PFSK-1 (cell line): ENCODE measurements around the gene SETX.

Source experiments
- POLR2AphosphoS5 ChIP-seq: IDR thresholded peaks from 2 replicates; pipeline ENCODE4 v1.6.1; 2012; ENCODE audit warnings: low read depth, mild to moderate bottlenecking, control low read depth, low read length, moderate library complexity
- REST ChIP-seq, 2 experiments: IDR thresholded peaks; 2 replicates each; pipeline versions ENCODE4 v1.6.1 to v1.8.0; 2011 to 2012; ENCODE audit warnings: low read depth in 2 of 2, low read length in 2 of 2, control low read depth in 1 of 2, inconsistent platforms in 1 of 2, mild to moderate bottlenecking in 1 of 2, moderate library complexity in 1 of 2; ENCODE audit not compliant: insufficient read depth in 1 of 2
- SIN3A ChIP-seq: IDR thresholded peaks from 2 replicates; pipeline ENCODE4 v1.6.1; 2012; ENCODE audit warnings: mild to moderate bottlenecking, low read length, moderate library complexity, borderline replicate concordance; ENCODE audit not compliant: insufficient read depth
- TAF1 ChIP-seq: IDR thresholded peaks from 2 replicates; pipeline ENCODE4 v1.6.1; 2012; ENCODE audit warnings: low read length, control low read depth, borderline replicate concordance; ENCODE audit not compliant: insufficient read depth

- no peak for TF ChIP-seq POLR2AphosphoS5
- TF ChIP-seq REST (IDR thresholded peaks at IDR 0.05; ENCODE audit: insufficient read depth in 1 of 2, low read depth in 2 of 2, low read length in 2 of 2) = no peak
- no peak for TF ChIP-seq TAF1
- no peak for TF ChIP-seq SIN3A
These were observed 66.4 kb downstream of the SETX start for GRCh38 chr9:132288361-132288760.
